A673 (cell line): ENCODE measurements around the gene TNFRSF13B. TPM values are rescaled to one million over a fixed set of nuclear protein-coding genes. Genes with fewer than 3 reads are reported as not detected.

Experiments
- BruUV-seq: library from RNA; stranded (reverse); fragments of 400-500 nt; replicated peaks from 2 replicates; lab custom pipeline; 2021; lab: Mats Ljungman, UMichigan
- CTCF ChIA-PET: fragments of 300-600 bp; sonication (Branson Sonifier 250); formaldehyde crosslinking; loops from one replicate; lab custom pipeline; 2022; ENCODE audit warnings: antibody characterized with exemption; lab: Charles Lee
- POLR2A ChIA-PET: fragments of 300-600 bp; sonication (Branson Sonifier 250); formaldehyde crosslinking; loops from one replicate; lab custom pipeline; 2022; ENCODE audit warnings: antibody characterized with exemption; ENCODE audit not compliant: low non-redundant PET; lab: Charles Lee
- DNase-seq: peaks from one replicate; pipeline ENCODE4 v3.0.0-alpha.2; 2015; ENCODE audit warnings: low spot score
- H3K27ac ChIP-seq: fragments of 200-600 bp; sonication (generic); 2 replicates; pipeline ENCODE4 v1.5.1; 2016; ENCODE audit warnings: mixed run types, low read depth, mild to moderate bottlenecking, mixed read lengths, antibody characterized with exemption, low read length; ENCODE audit not compliant: poor library complexity, severe bottlenecking
- H3K27me3 ChIP-seq: fragments of 200-600 bp; sonication (generic); replicated peaks from 2 replicates; pipeline ENCODE4 v1.6.1; 2017; ENCODE audit warnings: mixed run types, low read depth, mild to moderate bottlenecking, mixed read lengths, antibody characterized with exemption, low read length; ENCODE audit not compliant: insufficient read depth, poor library complexity
- H3K36me3 ChIP-seq: fragments of 200-600 bp; sonication (generic); 2 replicates; pipeline ENCODE4 v1.6.1; 2016; ENCODE audit warnings: mixed run types, mild to moderate bottlenecking, mixed read lengths, antibody characterized with exemption, low read length; ENCODE audit not compliant: insufficient read depth, poor library complexity, severe bottlenecking
- H3K4me1 ChIP-seq: fragments of 200-600 bp; sonication (generic); 2 replicates; pipeline ENCODE4 v1.6.1; 2017; ENCODE audit warnings: mixed run types, mild to moderate bottlenecking, mixed read lengths, antibody characterized with exemption, low read length; ENCODE audit not compliant: insufficient read depth, poor library complexity, severe bottlenecking
- H3K4me3 ChIP-seq: fragments of 200-600 bp; sonication (generic); 2 replicates; pipeline ENCODE4 v1.5.1; 2016; ENCODE audit warnings: low read depth, mixed run types, mild to moderate bottlenecking, mixed read lengths, low read length; ENCODE audit not compliant: poor library complexity, severe bottlenecking
- H3K9me3 ChIP-seq: fragments of 200-600 bp; sonication (generic); 2 replicates; pipeline ENCODE4 v1.6.1; 2016; ENCODE audit warnings: mixed run types, low read depth, mild to moderate bottlenecking, mixed read lengths, antibody characterized with exemption, low read length; ENCODE audit not compliant: poor library complexity, severe bottlenecking
- EZH2 ChIP-seq: fragments of 200-600 bp; sonication (generic); IDR thresholded peaks from 2 replicates; pipeline ENCODE4 v1.6.1; 2017; ENCODE audit warnings: borderline replicate concordance, low read depth, mild to moderate bottlenecking, mixed read lengths, antibody characterized with exemption, low read length; ENCODE audit not compliant: poor library complexity, severe bottlenecking
- intact Hi-C: fragments of 100-400 bp; cut with micrococcal nuclease; formaldehyde crosslinking; loops from one replicate; pipeline ENCODE4 v1.10.0; 2022; ENCODE audit not compliant: unreplicated experiment
- total RNA-seq: library from RNA; stranded (reverse); gene quantifications from 2 replicates; pipeline ENCODE4 v1.2.3, GENCODE V29; 2021
- TF ChIP-seq, protein P1 (sequence below): fragments of 300-800, 200-600 bp; sonication (generic); conservative IDR thresholded peaks from 2 replicates; pipeline ENCODE4 v1.5.1; 2017; ENCODE audit warnings: low read depth, mild to moderate bottlenecking, antibody characterized with exemption, low read length, moderate library complexity, mixed read lengths

Gene TNFRSF13B
- total RNA-seq, 1 experiment from 2014 or later: not detected

- ChIA-PET CTCF (no interaction called here), POLR2A (no interaction called here)
- no peak for TF ChIP-seq EZH2
- TF ChIP-seq, protein P1, sequence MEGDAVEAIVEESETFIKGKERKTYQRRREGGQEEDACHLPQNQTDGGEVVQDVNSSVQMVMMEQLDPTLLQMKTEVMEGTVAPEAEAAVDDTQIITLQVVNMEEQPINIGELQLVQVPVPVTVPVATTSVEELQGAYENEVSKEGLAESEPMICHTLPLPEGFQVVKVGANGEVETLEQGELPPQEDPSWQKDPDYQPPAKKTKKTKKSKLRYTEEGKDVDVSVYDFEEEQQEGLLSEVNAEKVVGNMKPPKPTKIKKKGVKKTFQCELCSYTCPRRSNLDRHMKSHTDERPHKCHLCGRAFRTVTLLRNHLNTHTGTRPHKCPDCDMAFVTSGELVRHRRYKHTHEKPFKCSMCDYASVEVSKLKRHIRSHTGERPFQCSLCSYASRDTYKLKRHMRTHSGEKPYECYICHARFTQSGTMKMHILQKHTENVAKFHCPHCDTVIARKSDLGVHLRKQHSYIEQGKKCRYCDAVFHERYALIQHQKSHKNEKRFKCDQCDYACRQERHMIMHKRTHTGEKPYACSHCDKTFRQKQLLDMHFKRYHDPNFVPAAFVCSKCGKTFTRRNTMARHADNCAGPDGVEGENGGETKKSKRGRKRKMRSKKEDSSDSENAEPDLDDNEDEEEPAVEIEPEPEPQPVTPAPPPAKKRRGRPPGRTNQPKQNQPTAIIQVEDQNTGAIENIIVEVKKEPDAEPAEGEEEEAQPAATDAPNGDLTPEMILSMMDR: no peak
- intact Hi-C loops: loop anchor here (5.0 kb wide), 1 partner anchor 457 kb away; no protein-coding TSS in a partner anchor
- H3K27me3 ChIP-seq: no peaks in the 10 kb centered on the region
- H3K9me3 ChIP-seq: no peaks in the 10 kb centered on the region
- no peak overlapping the region for H3K27ac ChIP-seq
- BruUV-seq: no TSS peak
- no peak for DNase-seq
- H3K4me1 ChIP-seq: no peaks in the 10 kb centered on the region
- H3K4me3 ChIP-seq: no peak overlapping the region
- H3K36me3 ChIP-seq: no peaks in the 10 kb centered on the region
Observed at GRCh38 chr17:16994631-16995030, 22.7 kb upstream of the TNFRSF13B start.

DNA sequence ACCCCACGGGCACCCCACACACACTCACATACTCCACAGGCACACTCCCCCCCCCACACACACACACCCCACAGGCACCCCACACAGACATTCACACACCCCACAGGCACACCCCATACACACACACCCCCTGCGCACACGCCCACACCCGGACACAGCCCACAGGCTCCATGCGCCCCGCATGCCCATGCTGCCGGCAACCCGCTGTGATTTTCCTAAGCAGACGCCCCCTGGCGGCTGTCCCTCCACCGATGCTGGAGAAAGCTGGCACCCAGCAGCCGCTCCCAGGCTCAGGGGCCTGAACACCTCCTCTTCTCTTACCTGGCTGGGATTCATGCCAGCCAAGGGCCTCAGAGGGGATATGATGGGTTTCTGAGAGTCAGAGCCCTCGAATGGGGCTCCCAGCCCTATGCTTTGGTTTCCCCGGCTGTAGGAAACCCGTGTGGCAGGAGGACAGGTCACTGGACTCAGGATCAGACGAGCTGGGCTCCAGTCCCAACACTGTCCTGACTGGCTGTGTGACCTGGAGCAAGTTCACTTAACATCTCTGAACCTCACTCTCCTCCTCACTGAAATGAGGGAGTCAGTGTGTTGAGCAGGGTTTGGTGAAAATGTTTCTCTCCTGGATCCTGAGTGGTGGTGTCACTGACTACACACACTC, 19.6 kb upstream of the TNFRSF13B start:
- ChIA-PET POLR2A (no interaction called here), CTCF (interaction anchor here (0.6 to 0.8 kb wide), 5 partner anchors 8 to 197 kb away, joined by 3 to 8 read pairs (median 4); no protein-coding TSS in a partner anchor)
- H3K4me3 ChIP-seq: no peak overlapping the region
- H3K36me3 ChIP-seq: no peaks in the 10 kb centered on the region
- intact Hi-C loops: loop anchor here (2.0 to 5.0 kb wide), 2 partner anchors 69 to 454 kb away; no protein-coding TSS in a partner anchor
- DNase-seq: peak; percentile 88
- TF ChIP-seq, protein P1: peak; percentile 96
- TF ChIP-seq EZH2: no peak
- BruUV-seq: no TSS peak
- no peak overlapping the region for H3K27ac ChIP-seq
- peaks cover 16% of the 10 kb centered on the region for H3K4me1 ChIP-seq
- no peaks in the 10 kb centered on the region for H3K27me3 ChIP-seq
- H3K9me3 ChIP-seq: no peaks in the 10 kb centered on the region

DNA sequence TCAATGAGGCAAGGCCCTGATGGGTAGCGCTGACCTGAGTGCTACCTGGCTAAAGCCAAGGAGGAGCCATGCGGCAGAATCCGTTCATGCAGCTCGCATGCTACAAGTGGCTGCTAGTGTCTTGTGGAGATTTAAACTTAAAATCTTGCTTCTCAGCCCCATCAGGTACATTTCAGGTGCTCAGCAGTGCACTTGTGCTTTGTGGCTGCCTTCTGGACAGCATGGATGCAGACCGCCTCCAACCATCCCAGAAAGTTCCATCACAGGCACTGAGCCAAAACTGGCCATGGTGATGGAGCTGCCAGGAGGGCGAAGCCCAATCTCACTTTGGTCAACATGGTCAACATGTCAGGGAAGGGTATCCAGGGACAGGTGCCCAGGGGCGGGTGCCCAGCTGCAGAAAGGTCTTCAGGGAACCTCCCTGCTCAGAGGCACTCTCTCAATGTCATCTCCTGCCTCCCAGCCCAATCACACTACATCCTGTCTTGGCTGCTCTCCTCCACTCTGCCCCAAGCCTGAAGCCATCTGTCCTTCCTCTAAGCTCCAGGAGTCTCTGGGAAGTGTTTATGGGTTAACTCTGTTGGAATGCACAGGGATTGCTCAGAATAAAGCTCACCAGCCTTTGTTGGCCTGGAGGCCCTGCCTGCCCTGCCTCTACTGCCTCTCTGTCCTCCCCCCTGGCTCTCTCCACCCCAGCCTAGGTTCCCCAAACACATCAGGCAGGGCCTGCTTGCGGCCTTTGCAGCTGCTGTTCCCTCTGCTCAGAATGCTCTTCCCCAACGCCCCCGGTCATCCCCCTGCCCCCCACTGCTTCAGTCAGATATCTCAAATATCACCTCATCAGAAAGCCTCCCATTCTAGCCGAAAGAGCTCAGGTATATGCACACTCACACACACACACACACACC, 18.3 kb upstream of the TNFRSF13B start:
- no peak overlapping the region for H3K4me3 ChIP-seq
- no peaks in the 10 kb centered on the region for H3K27me3 ChIP-seq
- DNase-seq: no peak
- no peak overlapping the region for H3K27ac ChIP-seq
- peaks cover 17% of the 10 kb centered on the region for H3K4me1 ChIP-seq
- ChIA-PET POLR2A (interaction anchor here (0.5 kb wide), 1 partner anchor 16 kb away, joined by 9 read pairs; no protein-coding TSS in a partner anchor), CTCF (interaction anchor here (0.7 kb wide), 1 partner anchor 81 kb away, joined by 3 read pairs; no protein-coding TSS in a partner anchor)
- no TSS peak for BruUV-seq
- TF ChIP-seq EZH2: no peak
- TF ChIP-seq, protein P1: no peak
- no peaks in the 10 kb centered on the region for H3K9me3 ChIP-seq
- intact Hi-C loops: loop anchor here (2.0 to 5.0 kb wide), 2 partner anchors 67 to 453 kb away; no protein-coding TSS in a partner anchor
- no peaks in the 10 kb centered on the region for H3K36me3 ChIP-seq
